Left colon (tissue), 2 donors: ENCODE results near the gene METTL4. TPM values are rescaled to one million over a fixed set of nuclear protein-coding genes. Genes with fewer than 3 reads are reported as not detected.
A peak's percentile ranks its signal among the peaks of the same experiment; 100 is the strongest.
"Not testable (repeated sequence)": the region's sequence is repeated elsewhere in the genome, so short reads cannot be mapped to it uniquely, and the experiment has no call there.

Source experiments
- ATAC-seq: fragments of 200-7000 bp; cut with Tn5 transposase; one replicate; pipeline ENCODE4 v1.9.1; 2020; ENCODE audit warnings: mild to moderate bottlenecking, moderate library complexity
- DNase-seq, 2 donors: peaks; one replicate each; pipeline ENCODE4 v3.0.0-alpha.2; 2020
- intact Hi-C, 2 donors: fragments of 100-400 bp; cut with DNase I in 1 of 2; cut with micrococcal nuclease in 1 of 2; formaldehyde crosslinking; loops; one replicate each; pipeline versions ENCODE4 v1.11.2 to v1.14.0; 2022; cut with DNase I, micrococcal nuclease
- total RNA-seq, 2 donors: library from RNA; stranded (reverse); fragmentation: NEBNext Ultra II Directional; extraction: Animal tissue kit (Norgen Biotek cat#: 25700); gene quantifications; one replicate each; pipeline ENCODE4 v1.2.1, GENCODE V29; 2021
- donor health status: DM: no; HTN: no; CAD: no.
- donor health status: DM: yes; HTN: yes; CAD: no.

Gene METTL4
- total RNA-seq, 2 donors from 2014 or later, result 9.1 to 11.4 TPM

DNA sequence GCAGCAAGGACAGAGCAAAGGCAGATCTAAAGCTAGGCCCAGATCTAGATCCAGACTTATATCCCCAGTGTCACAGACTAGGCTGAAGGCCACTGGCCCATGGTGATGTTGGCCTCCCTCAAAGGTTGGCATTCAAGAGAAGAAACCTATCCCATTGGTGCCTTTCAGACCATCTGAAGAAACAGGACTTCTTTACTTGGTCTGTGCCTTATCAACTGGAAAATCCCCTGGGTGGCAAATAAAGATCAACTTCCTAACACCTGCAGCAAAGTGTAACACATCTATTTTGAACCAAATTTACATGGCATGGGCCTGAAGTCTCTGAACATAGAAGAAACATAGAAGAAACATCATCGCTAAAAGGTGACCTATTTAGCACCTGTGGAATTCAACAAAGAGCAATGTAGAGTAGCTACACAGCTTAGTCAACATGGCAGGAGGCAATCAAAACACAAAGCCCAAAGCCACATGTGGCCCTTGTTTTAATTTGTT lies 35.8 kb downstream of the METTL4 start:
- ATAC-seq, result no peak
- DNase-seq, result no peak
- intact Hi-C loops, result no loop called here

- DNase-seq (no peak), ATAC-seq (no peak)
- intact Hi-C loops, result no loop called here
Measured at GRCh38 chr18:2534906-2535305, 36.4 kb downstream of the METTL4 start.

GRCh38 chr18:2532797-2533196 lies 38.5 kb downstream of the METTL4 start:
- DNase-seq (no peak), ATAC-seq (no peak)
- intact Hi-C loops, result no loop called here

- ATAC-seq, result no peak
- intact Hi-C loops, result no loop called here
- DNase-seq, result no peak
Measured at GRCh38 chr18:2531751-2532150, 39.6 kb downstream of the METTL4 start.

GRCh38 chr18:2529154-2529553 lies 42.2 kb downstream of the METTL4 start:
- no peak for ATAC-seq
- no peak for DNase-seq
- intact Hi-C loops, result no loop called here

GRCh38 chr18:2526329-2526728 lies 45.0 kb downstream of the METTL4 start:
- intact Hi-C loops, result no loop called here
- ATAC-seq, result peak; percentile 37
- no peak for DNase-seq

- intact Hi-C loops, DNase-seq, ATAC-seq: not testable (repeated sequence)
Measured at GRCh38 chr18:2524794-2525198, 46.5 kb downstream of the METTL4 start.

GRCh38 chr18:2522112-2522511 lies 49.2 kb downstream of the METTL4 start:
- intact Hi-C loops, result no loop called here
- ATAC-seq, result no peak
- no peak for DNase-seq

DNA sequence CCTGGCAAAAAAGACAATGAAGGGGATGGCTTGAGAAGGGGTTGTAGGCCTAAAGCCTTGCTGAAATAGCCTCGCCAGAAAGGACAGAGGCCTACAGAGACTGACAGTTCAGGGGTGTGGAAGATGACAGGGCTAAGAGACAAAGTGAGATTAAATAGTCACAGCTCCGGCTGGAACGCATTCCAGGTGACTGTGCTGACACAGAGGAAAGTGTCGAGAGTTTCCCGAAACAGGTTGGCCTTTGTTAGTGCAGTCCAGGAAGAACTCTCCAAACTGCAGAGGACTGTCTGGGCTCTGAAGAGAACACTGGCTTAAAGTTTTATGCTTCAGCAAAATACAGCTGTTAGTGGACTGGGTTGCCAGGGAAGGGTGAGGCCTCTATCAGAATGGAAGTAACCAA lies 52.8 kb downstream of the METTL4 start:
- ATAC-seq (no peak), DNase-seq (no peak)
- intact Hi-C loops, result no loop called here

DNA sequence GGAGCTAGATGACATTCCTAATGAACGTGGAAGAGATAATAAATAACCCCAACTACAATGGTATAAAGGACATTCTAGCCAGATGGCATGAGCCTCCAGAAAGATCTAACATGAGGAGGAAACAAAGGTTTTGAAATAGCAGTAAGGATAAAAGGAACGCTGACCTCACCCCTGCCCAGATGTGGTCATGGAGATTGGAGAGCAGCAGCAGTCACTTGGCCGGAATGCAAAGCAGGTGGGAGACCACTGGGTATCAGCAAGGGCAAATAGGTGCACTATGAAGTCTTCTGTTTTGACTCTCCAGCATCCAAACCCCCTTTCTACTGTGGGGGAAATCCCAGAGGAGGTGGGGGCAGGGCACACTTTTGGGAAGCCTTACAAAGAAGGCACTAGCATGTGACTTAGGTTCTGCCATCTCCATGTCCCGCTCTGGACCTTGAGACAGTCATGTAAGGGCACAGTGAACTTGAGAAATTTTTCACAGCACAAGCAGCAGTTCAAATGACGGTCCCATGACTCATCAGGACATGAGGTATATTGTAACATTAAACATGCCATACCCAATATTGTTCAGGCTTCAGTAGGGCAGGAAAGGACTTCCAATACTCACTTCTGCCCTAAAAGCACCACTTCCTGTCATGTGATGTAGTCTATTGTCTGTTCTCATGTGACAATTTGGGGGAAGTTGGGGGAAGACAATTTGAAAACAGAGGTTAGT lies 55.2 kb downstream of the METTL4 start:
- ATAC-seq (no peak), DNase-seq (no peak)
- intact Hi-C loops, result no loop called here

GRCh38 chr18:2515171-2515787 lies 56.0 kb downstream of the METTL4 start:
- DNase-seq, result no peak
- intact Hi-C loops, result no loop called here
- no peak for ATAC-seq

- DNase-seq (no peak), ATAC-seq (no peak)
- intact Hi-C loops, result no loop called here
Measured at GRCh38 chr18:2513616-2514015, 57.7 kb downstream of the METTL4 start.

DNA sequence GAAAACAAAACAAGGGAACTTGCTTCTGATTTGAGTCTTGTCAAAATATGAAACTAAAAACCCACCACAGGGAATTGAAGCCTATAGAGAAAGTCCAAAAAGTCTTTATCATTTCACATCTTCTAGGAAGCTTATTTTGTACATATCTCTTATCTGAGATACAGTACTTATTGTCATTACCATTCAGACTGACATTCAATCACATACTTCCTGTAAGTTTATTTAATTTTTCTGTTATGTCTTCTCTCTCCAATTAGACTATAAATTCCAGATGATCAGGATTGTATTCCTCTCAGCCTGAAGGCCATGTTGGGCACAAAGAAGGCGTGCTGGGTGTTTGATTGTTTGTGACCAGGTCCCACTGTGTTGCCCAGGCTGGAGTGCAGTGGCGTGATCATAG lies 59.2 kb downstream of the METTL4 start:
- DNase-seq (no peak), ATAC-seq (no peak)
- intact Hi-C loops, result no loop called here

DNA sequence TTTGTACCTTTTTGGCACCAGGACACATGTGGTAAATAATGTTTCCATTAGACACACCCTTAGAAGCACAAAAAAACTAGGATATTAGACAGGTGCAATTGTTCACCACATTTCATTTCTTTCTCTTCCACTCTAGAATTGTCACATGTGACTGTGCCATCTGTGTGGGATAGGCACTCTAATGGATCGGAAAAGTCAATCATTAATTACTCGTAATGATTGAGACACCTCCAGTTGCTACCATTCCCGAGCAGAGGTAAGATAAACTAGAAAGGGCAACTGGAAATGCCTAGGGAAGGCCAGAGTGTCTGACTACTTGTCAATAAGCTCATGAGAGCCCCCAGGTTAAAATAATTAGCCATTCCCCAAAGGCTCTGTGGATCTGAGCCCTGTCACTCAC lies 59.9 kb downstream of the METTL4 start:
- no peak for ATAC-seq
- intact Hi-C loops, result no loop called here

GRCh38 chr18:2510416-2510815 lies 60.9 kb downstream of the METTL4 start:
- ATAC-seq (no peak), DNase-seq (no peak)
- intact Hi-C loops, result no loop called here

More for the DNA sequence above, 59.9 kb downstream of the METTL4 start:
- no peak for DNase-seq

DNA sequence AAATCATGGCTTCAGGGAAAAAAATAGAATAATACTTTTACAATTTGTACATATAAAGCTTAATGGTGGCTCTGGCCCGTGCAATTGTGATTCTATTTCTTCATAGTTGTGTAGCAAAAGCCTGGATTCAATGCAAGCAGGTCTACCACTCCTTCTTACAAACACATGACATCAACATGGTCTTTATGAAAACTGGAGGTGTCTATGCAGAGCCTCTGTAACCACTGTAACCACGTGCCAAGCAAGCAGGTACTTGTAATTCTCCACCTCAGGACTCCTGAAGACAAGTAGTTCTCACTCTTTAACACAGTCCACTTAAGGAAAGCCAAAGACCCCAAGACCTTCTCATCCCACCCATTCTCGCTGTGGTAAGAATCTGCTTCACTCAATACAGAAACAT lies 62.6 kb downstream of the METTL4 start:
- no peak for DNase-seq
- intact Hi-C loops, result no loop called here
- no peak for ATAC-seq

GRCh38 chr18:2508155-2508554 lies 63.1 kb downstream of the METTL4 start:
- intact Hi-C loops, result no loop called here
- ATAC-seq (no peak), DNase-seq (no peak)

DNA sequence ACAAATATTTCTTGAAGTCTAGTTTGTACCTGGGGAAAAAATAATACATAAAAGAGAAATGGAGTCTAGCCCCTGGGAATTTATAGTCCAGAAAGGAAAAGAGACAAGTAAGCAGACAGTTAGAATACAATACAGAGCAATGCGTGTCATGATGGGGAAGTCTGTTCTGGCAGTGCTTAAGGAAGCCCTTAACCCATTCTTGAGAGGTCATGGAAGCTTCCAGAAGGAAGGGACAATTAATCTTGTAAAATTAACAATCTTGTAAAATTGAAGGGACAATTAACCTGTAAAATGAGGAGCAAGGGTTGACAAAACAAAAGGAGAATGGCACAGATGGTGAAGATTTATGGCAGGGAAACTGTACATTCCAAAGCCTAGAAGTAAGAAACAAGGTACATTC lies 66.7 kb downstream of the METTL4 start:
- intact Hi-C loops, result no loop called here
- ATAC-seq, result no peak
- DNase-seq, result no peak

DNA sequence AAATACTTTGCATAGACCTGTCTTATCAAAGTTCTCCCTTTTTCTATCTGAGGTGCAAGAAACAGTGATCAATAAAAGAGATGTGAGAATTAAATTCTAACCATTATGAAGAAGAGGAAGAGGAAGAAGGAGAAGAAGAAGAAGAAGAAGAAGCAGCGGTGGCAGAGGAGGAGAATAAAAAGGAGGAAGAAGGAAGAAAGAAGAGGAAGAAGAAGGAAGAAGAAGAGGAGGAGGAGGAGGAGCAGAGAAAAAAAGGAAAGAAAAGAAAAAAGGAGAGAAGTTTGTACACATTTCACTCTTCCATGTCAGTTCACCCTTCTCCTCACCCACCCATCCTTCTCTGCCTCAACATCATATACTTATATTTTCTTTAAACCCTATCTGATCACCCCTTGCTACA lies 68.4 kb downstream of the METTL4 start:
- no peak for DNase-seq
- ATAC-seq, result no peak
- intact Hi-C loops, result no loop called here

DNA sequence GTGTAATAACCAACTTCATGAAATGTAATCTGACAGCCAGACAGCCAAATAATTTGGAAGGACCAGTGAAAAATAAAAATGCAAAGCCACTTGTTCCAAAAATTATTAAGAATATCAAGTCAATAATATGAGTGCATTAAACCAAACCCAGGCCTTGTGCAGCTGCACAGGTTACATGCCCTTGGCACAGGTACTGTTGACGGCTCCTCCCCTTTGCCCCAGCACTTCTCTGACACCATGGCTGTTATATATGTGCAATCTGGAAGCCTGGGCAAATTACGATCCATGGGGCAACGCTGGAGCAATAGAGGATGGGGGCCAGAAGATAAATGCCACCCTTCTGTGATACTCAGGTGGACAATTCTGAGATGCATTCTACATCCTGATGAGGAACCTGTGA lies 68.9 kb downstream of the METTL4 start:
- no peak for DNase-seq
- intact Hi-C loops, result no loop called here
- no peak for ATAC-seq

GRCh38 chr18:2497797-2498196 lies 73.5 kb downstream of the METTL4 start:
- no peak for ATAC-seq
- intact Hi-C loops, result no loop called here
- DNase-seq, result no peak
